Fibroblast of peridontal ligament (primary cell): ENCODE results near the gene RABGAP1L.

ENCODE experiments used
- DNase-seq: peaks from one replicate; pipeline ENCODE4 v3.0.0-alpha.2; 2010; ENCODE audit errors: extremely low read depth

Gene RABGAP1L

GRCh38 chr1:174958396-174958795, 799.1 kb downstream of the RABGAP1L start:
- no peak for DNase-seq

- no peak for DNase-seq
Measured at GRCh38 chr1:174960362-174960761, 801.0 kb downstream of the RABGAP1L start.

GRCh38 chr1:174963529-174964125, 804.3 kb downstream of the RABGAP1L start:
- no peak for DNase-seq

GRCh38 chr1:174964261-174964971, 805.1 kb downstream of the RABGAP1L start:
- DNase-seq: no peak

GRCh38 chr1:174964972-174965361, 805.6 kb downstream of the RABGAP1L start:
- DNase-seq: peak; percentile 35

- DNase-seq: no peak
Measured at GRCh38 chr1:174965362-174966007, 806.2 kb downstream of the RABGAP1L start.

- DNase-seq: no peak
Measured at GRCh38 chr1:174966008-174966572, 806.8 kb downstream of the RABGAP1L start.

GRCh38 chr1:174967845-174968705, 808.8 kb downstream of the RABGAP1L start:
- no peak for DNase-seq

- DNase-seq: peak; percentile 62
Measured at GRCh38 chr1:174968750-174969244, 809.5 kb downstream of the RABGAP1L start.

- no peak for DNase-seq
Measured at GRCh38 chr1:174969977-174970376, 810.7 kb downstream of the RABGAP1L start.

GRCh38 chr1:174971466-174971865, 812.1 kb downstream of the RABGAP1L start:
- DNase-seq: no peak

GRCh38 chr1:174971902-174972301, 812.6 kb downstream of the RABGAP1L start:
- no peak for DNase-seq

- DNase-seq: no peak
Measured at GRCh38 chr1:174974711-174975119, 815.4 kb downstream of the RABGAP1L start.

- no peak for DNase-seq
Measured at GRCh38 chr1:174975764-174976163, 816.4 kb downstream of the RABGAP1L start.

- DNase-seq: peak; percentile 54
Measured at GRCh38 chr1:174976436-174977108, 817.3 kb downstream of the RABGAP1L start.

GRCh38 chr1:174982971-174983689, 823.8 kb downstream of the RABGAP1L start:
- DNase-seq: peak; percentile 76

GRCh38 chr1:174984952-174985351, 825.6 kb downstream of the RABGAP1L start:
- DNase-seq: no peak

- DNase-seq: no peak
Measured at GRCh38 chr1:174988539-174988938, 829.2 kb downstream of the RABGAP1L start.

- DNase-seq: no peak
Measured at GRCh38 chr1:174988986-174989385, 829.7 kb downstream of the RABGAP1L start.

GRCh38 chr1:174989536-174990220, 830.4 kb downstream of the RABGAP1L start:
- DNase-seq: peak; percentile 54
